Neural crest cell (in vitro differentiated cells): ENCODE results near the gene PLCB1. TPM values are rescaled to one million over a fixed set of nuclear protein-coding genes. Genes with fewer than 3 reads are reported as not detected.

Source experiments
- DNase-seq: peaks from one replicate; pipeline ENCODE4 v3.0.0; 2021; ENCODE audit warnings: low read depth, mixed read lengths, low spot score
- H3K27ac Mint-ChIP-seq: one replicate; pipeline ENCODE4 v1.8.0; 2021; ENCODE audit warnings: mild to moderate bottlenecking, mixed read lengths; ENCODE audit not compliant: unreplicated experiment
- H3K27me3 Mint-ChIP-seq: 2 replicates; pipeline ENCODE4 v1.8.0; 2021; ENCODE audit warnings: low read depth, mild to moderate bottlenecking, mixed read lengths
- H3K36me3 Mint-ChIP-seq: 2 replicates; pipeline ENCODE4 v1.8.0; 2021; ENCODE audit warnings: low read depth, mild to moderate bottlenecking, mixed read lengths
- H3K4me1 Mint-ChIP-seq: 2 replicates; pipeline ENCODE4 v1.8.0; 2021; ENCODE audit warnings: mixed read lengths
- H3K4me3 Mint-ChIP-seq: one replicate; pipeline ENCODE4 v1.8.0; 2021; ENCODE audit warnings: mild to moderate bottlenecking, mixed read lengths
- H3K9me3 Mint-ChIP-seq: 2 replicates; pipeline ENCODE4 v1.8.0; 2021; ENCODE audit warnings: mixed read lengths
- CTCF ChIP-seq: fragments of 200-600 bp; sonication (generic); conservative IDR thresholded peaks from 2 replicates; pipeline ENCODE4 v1.5.0; 2021; ENCODE audit warnings: antibody characterized with exemption, mild to moderate bottlenecking
- total RNA-seq: library from RNA; stranded (reverse); gene quantifications from 2 replicates; pipeline ENCODE4 v1.2.1, GENCODE V29; 2021

The PLCB1 gene
- total RNA-seq, 1 donor from 2014 or later: 13.7 TPM

- TF ChIP-seq CTCF: no peak
- H3K4me1 Mint-ChIP-seq: peaks cover 27% of the 10 kb centered on the region
- peak overlapping the region; percentile 31 for H3K27ac Mint-ChIP-seq
- DNase-seq: no peak
- no peak overlapping the region for H3K4me3 Mint-ChIP-seq
- no peaks in the 10 kb centered on the region for H3K27me3 Mint-ChIP-seq
- no peaks in the 10 kb centered on the region for H3K36me3 Mint-ChIP-seq
- no peaks in the 10 kb centered on the region for H3K9me3 Mint-ChIP-seq
These were observed 623.5 kb downstream of the PLCB1 start for GRCh38 chr20:8755340-8756118.

- peaks cover 27% of the 10 kb centered on the region for H3K4me1 Mint-ChIP-seq
- no peak overlapping the region for H3K4me3 Mint-ChIP-seq
- no peak overlapping the region for H3K27ac Mint-ChIP-seq
- peaks cover 2% of the 10 kb centered on the region for H3K9me3 Mint-ChIP-seq
- TF ChIP-seq CTCF: no peak
- no peaks in the 10 kb centered on the region for H3K27me3 Mint-ChIP-seq
- peaks cover 3% of the 10 kb centered on the region for H3K36me3 Mint-ChIP-seq
- DNase-seq: no peak
These were observed 624.3 kb downstream of the PLCB1 start for GRCh38 chr20:8756410-8756809.

GRCh38 chr20:8757146-8757545, 625.1 kb downstream of the PLCB1 start:
- Mint-ChIP-seq H3K36me3 (peaks cover 3% of the 10 kb centered on the region), H3K4me3 (no peak overlapping the region), H3K4me1 (peaks cover 27% of the 10 kb centered on the region), H3K27me3 (no peaks in the 10 kb centered on the region), H3K27ac (no peak overlapping the region), H3K9me3 (peaks cover 2% of the 10 kb centered on the region)
- no peak for TF ChIP-seq CTCF
- no peak for DNase-seq

GRCh38 chr20:8764344-8764962, 632.4 kb downstream of the PLCB1 start:
- no peak overlapping the region for H3K4me3 Mint-ChIP-seq
- TF ChIP-seq CTCF: no peak
- H3K9me3 Mint-ChIP-seq: peaks cover 7% of the 10 kb centered on the region
- peaks cover 17% of the 10 kb centered on the region for H3K36me3 Mint-ChIP-seq
- H3K27me3 Mint-ChIP-seq: no peaks in the 10 kb centered on the region
- no peak overlapping the region for H3K27ac Mint-ChIP-seq
- DNase-seq: no peak
- peaks cover 7% of the 10 kb centered on the region for H3K4me1 Mint-ChIP-seq

- Mint-ChIP-seq H3K9me3 (peaks cover 5% of the 10 kb centered on the region), H3K4me3 (no peak overlapping the region), H3K36me3 (peaks cover 13% of the 10 kb centered on the region), H3K27ac (no peak overlapping the region), H3K27me3 (no peaks in the 10 kb centered on the region), H3K4me1 (peaks cover 4% of the 10 kb centered on the region)
- no peak for TF ChIP-seq CTCF
- DNase-seq: no peak
These were observed 634.9 kb downstream of the PLCB1 start for GRCh38 chr20:8766868-8767390.
